ENCODE data around the gene OSBPL1A.

Gene OSBPL1A

GRCh38 chr18:24319757-24320156 is 77.9 kb downstream of the OSBPL1A start:
- TF ChIP-seq CTCF (IDR thresholded peaks at IDR 0.05; ENCODE audit: insufficient read depth, missing control alignments): no peak
- no peak for FAIRE-seq
- DNase-seq (ENCODE audit: insufficient read length, low spot score): no peak

GRCh38 chr18:24317370-24317769 is 80.3 kb downstream of the OSBPL1A start:
- TF ChIP-seq CTCF (IDR thresholded peaks at IDR 0.05; ENCODE audit: insufficient read depth, missing control alignments): no peak
- DNase-seq (ENCODE audit: insufficient read length, low spot score) (no peak), FAIRE-seq (peak; percentile 82)

- no peak for DNase-seq (ENCODE audit: insufficient read length, low spot score)
- no peak for FAIRE-seq
- TF ChIP-seq CTCF (IDR thresholded peaks at IDR 0.05; ENCODE audit: insufficient read depth, missing control alignments): no peak
Measured at GRCh38 chr18:24315170-24315569, 82.5 kb downstream of the OSBPL1A start.

GRCh38 chr18:24306201-24306600 is 91.4 kb downstream of the OSBPL1A start:
- DNase-seq (ENCODE audit: insufficient read length, low spot score): no peak
- TF ChIP-seq CTCF (IDR thresholded peaks at IDR 0.05; ENCODE audit: insufficient read depth, missing control alignments): no peak
- FAIRE-seq: no peak

GRCh38 chr18:24300703-24301102 is 96.9 kb downstream of the OSBPL1A start:
- DNase-seq (ENCODE audit: insufficient read length, low spot score): no peak
- no peak for TF ChIP-seq CTCF (IDR thresholded peaks at IDR 0.05; ENCODE audit: insufficient read depth, missing control alignments)
- FAIRE-seq: no peak

- TF ChIP-seq CTCF (IDR thresholded peaks at IDR 0.05; ENCODE audit: insufficient read depth, missing control alignments): no peak
- FAIRE-seq: no peak
Measured at GRCh38 chr18:24296276-24296675, 101.3 kb downstream of the OSBPL1A start.

GRCh38 chr18:24293254-24293653 is 104.4 kb downstream of the OSBPL1A start:
- FAIRE-seq: no peak
- TF ChIP-seq CTCF (IDR thresholded peaks at IDR 0.05; ENCODE audit: insufficient read depth, missing control alignments): no peak
- DNase-seq (ENCODE audit: insufficient read length, low spot score): no peak

More at GRCh38 chr18:24296276-24296675, 101.3 kb downstream of the OSBPL1A start:
- DNase-seq (ENCODE audit: insufficient read length, low spot score): no peak
